H1 (cell line): ENCODE results near the gene SLC24A3. TPM values are rescaled to one million over a fixed set of nuclear protein-coding genes. Genes with fewer than 3 reads are reported as not detected.

Experiments used
- CTCF ChIA-PET: fragments of 300-600 bp; sonication (Branson Sonifier 250); formaldehyde crosslinking; loops from one replicate; lab custom pipeline; 2021; ENCODE audit not compliant: partially characterized antibody; lab: Charles Lee
- POLR2A ChIA-PET: fragments of 300-600 bp; sonication (Branson Sonifier 250); formaldehyde crosslinking; loops from one replicate; lab custom pipeline; 2021; ENCODE audit warnings: inconsistent platforms; ENCODE audit not compliant: partially characterized antibody; lab: Charles Lee
- DNase-seq, 2 experiments: peaks; one replicate each; pipeline versions ENCODE4 v3.0.0 to v3.0.0-alpha.2; 2010 to 2022; ENCODE audit warnings: low spot score in 2 of 2, low read depth in 1 of 2, mixed read lengths in 1 of 2
- FAIRE-seq: peaks from 2 replicates; lab custom pipeline; 2011; peaks lifted over from hg19 to GRCh38; lab: Jason Lieb, UNC
- H2AFZ ChIP-seq: 2 replicates; pipeline ENCODE4 v1.8.1; 2012; ENCODE audit warnings: low read length, inconsistent platforms
- H2AK5ac ChIP-seq: 2 replicates; pipeline ENCODE4 v1.6.1; 2013; ENCODE audit warnings: low read depth, low read length
- H2BK120ac ChIP-seq: replicated peaks from 2 replicates; pipeline ENCODE3; 2013; ENCODE audit warnings: low read depth, low read length, inconsistent platforms
- H2BK12ac ChIP-seq: 2 replicates; pipeline ENCODE4 v1.6.1; 2013; ENCODE audit warnings: low read depth, low read length
- H2BK15ac ChIP-seq: 2 replicates; pipeline ENCODE4 v1.6.1; 2013; ENCODE audit warnings: low read length
- H2BK20ac ChIP-seq: 2 replicates; pipeline ENCODE4 v1.6.1; 2013; ENCODE audit warnings: low read length
- H2BK5ac ChIP-seq: 2 replicates; pipeline ENCODE4 v1.6.1; 2013; ENCODE audit warnings: low read depth, low read length
- H3K14ac ChIP-seq: 2 replicates; pipeline ENCODE4 v1.6.1; 2013; ENCODE audit warnings: inconsistent platforms; ENCODE audit not compliant: insufficient read length
- H3K18ac ChIP-seq: 2 replicates; pipeline ENCODE4 v1.6.1; 2013; ENCODE audit warnings: low read length; ENCODE audit errors: extremely low read depth
- H3K23ac ChIP-seq: 2 replicates; pipeline ENCODE4 v1.6.1; 2013; ENCODE audit warnings: inconsistent platforms; ENCODE audit not compliant: insufficient read length
- H3K23me2 ChIP-seq: 2 replicates; pipeline ENCODE4 v1.6.1; 2013; ENCODE audit warnings: low read depth, low read length
- H3K27ac ChIP-seq: 2 replicates; pipeline ENCODE4 v1.6.1; 2011; ENCODE audit warnings: low read depth, low read length, inconsistent platforms
- H3K27me3 ChIP-seq, 4 experiments: replicated peaks in 1 of 4; 1 replicate in 1 of 4; 2 replicates in 3 of 4; pipeline versions ENCODE4 v1.6.1 to v1.8.1; 2011 to 2013; ENCODE audit warnings: low read length in 3 of 4, mild to moderate bottlenecking in 3 of 4, inconsistent platforms in 2 of 4, mixed read lengths in 2 of 4, moderate library complexity in 1 of 4; ENCODE audit not compliant: control insufficient read depth in 3 of 4, insufficient read depth in 3 of 4; ENCODE audit errors: extremely low read depth in 1 of 4
- H3K36me3 ChIP-seq, 4 experiments: 2 replicates each; pipeline versions ENCODE4 v1.6.1 to v1.8.1; 2011 to 2013; ENCODE audit warnings: mild to moderate bottlenecking in 4 of 4, low read length in 3 of 4, moderate library complexity in 2 of 4, control low read depth in 1 of 4, inconsistent platforms in 1 of 4; ENCODE audit not compliant: insufficient read depth in 4 of 4, control insufficient read depth in 2 of 4
- H3K4ac ChIP-seq: replicated peaks from 2 replicates; pipeline ENCODE3; 2013; ENCODE audit warnings: low read length, low read depth, mixed read lengths, inconsistent platforms; ENCODE audit not compliant: insufficient read length
- H3K4me1 ChIP-seq, 4 experiments: replicated peaks in 1 of 4; 1 replicate in 1 of 4; 2 replicates in 3 of 4; pipeline versions ENCODE4 v1.6.1 to v1.8.1; 2011 to 2013; ENCODE audit warnings: low read length in 3 of 4, inconsistent platforms in 2 of 4, mixed read lengths in 1 of 4; ENCODE audit not compliant: insufficient read depth in 4 of 4, control insufficient read depth in 3 of 4
- H3K4me2 ChIP-seq, 2 experiments: 2 replicates each; pipeline versions ENCODE4 v1.6.1 to v1.8.1; 2011 to 2013; ENCODE audit warnings: low read depth in 2 of 2, low read length in 2 of 2, control low read depth in 1 of 2, inconsistent platforms in 1 of 2, mild to moderate bottlenecking in 1 of 2; ENCODE audit not compliant: insufficient read depth in 1 of 2
- H3K4me3 ChIP-seq, 4 experiments: fragments of 200-600, 300-600 bp in 1 of 4; sonication (generic), shearing (Covaris generic), sonication (Bioruptor Twin) in 1 of 4; 2 replicates each; pipeline versions ENCODE4 v1.5.1 to v1.8.1; 2011 to 2016; ENCODE audit warnings: low read length in 4 of 4, low read depth in 3 of 4, control low read depth in 2 of 4, inconsistent platforms in 2 of 4, mild to moderate bottlenecking in 2 of 4, mixed read lengths in 1 of 4, moderate library complexity in 1 of 4; ENCODE audit not compliant: insufficient read depth in 2 of 4; ENCODE audit errors: extremely low read depth in 1 of 4
- H3K56ac ChIP-seq: replicated peaks from 2 replicates; pipeline ENCODE3; 2013; ENCODE audit warnings: low read depth, mild to moderate bottlenecking, mixed read lengths, low read length, inconsistent platforms; ENCODE audit not compliant: insufficient read length
- H3K79me1 ChIP-seq: 2 replicates; pipeline ENCODE4 v1.6.1; 2013; ENCODE audit warnings: low read depth, low read length, control low read depth
- H3K79me2 ChIP-seq, 2 experiments: 2 replicates each; pipeline versions ENCODE4 v1.6.1 to v1.8.1; 2012 to 2013; ENCODE audit warnings: low read length in 2 of 2, mild to moderate bottlenecking in 2 of 2, inconsistent platforms in 1 of 2; ENCODE audit not compliant: insufficient read depth in 2 of 2, control insufficient read depth in 1 of 2
- H3K9ac ChIP-seq, 4 experiments: replicated peaks in 1 of 4; 1 replicate in 1 of 4; 2 replicates in 3 of 4; pipeline versions ENCODE4 v1.6.1 to v1.8.1; 2011 to 2013; ENCODE audit warnings: low read depth in 3 of 4, low read length in 3 of 4, control low read depth in 2 of 4, mild to moderate bottlenecking in 2 of 4, moderate library complexity in 2 of 4, inconsistent platforms in 1 of 4; ENCODE audit errors: extremely low read depth in 1 of 4
- H3K9me3 ChIP-seq, 2 experiments: 2 replicates each; pipeline versions ENCODE4 v1.6.1 to v1.8.1; 2012 to 2013; ENCODE audit warnings: mild to moderate bottlenecking in 2 of 2, moderate library complexity in 2 of 2, control low read depth in 1 of 2, inconsistent platforms in 1 of 2, low read depth in 1 of 2, low read length in 1 of 2, mixed read lengths in 1 of 2; ENCODE audit not compliant: insufficient read depth in 2 of 2
- H4K20me1 ChIP-seq, 2 experiments: replicated peaks in 1 of 2; 2 replicates each; pipeline versions ENCODE3 to v1.8.1; 2011 to 2013; ENCODE audit warnings: inconsistent platforms in 2 of 2, low read length in 2 of 2, mild to moderate bottlenecking in 1 of 2; ENCODE audit not compliant: insufficient read depth in 2 of 2, control insufficient read depth in 1 of 2
- H4K5ac ChIP-seq: 2 replicates; pipeline ENCODE4 v1.6.1; 2013; ENCODE audit warnings: low read length, low read depth, mixed read lengths, inconsistent platforms; ENCODE audit not compliant: insufficient read length
- H4K8ac ChIP-seq: 2 replicates; pipeline ENCODE4 v1.8.0; 2013; ENCODE audit warnings: mild to moderate bottlenecking, moderate library complexity, low read length, inconsistent platforms; ENCODE audit not compliant: insufficient read depth; ENCODE audit errors: extremely low read depth
- H4K91ac ChIP-seq: replicated peaks from 2 replicates; pipeline ENCODE3; 2013; ENCODE audit warnings: low read length, mixed read lengths, inconsistent platforms; ENCODE audit not compliant: insufficient read length
- EP300 ChIP-seq, 2 experiments: IDR thresholded peaks; 1 replicate in 1 of 2; 2 replicates in 1 of 2; pipeline ENCODE4 v1.6.1; 2011 to 2012; ENCODE audit warnings: low read depth in 2 of 2, low read length in 2 of 2, mild to moderate bottlenecking in 2 of 2, borderline replicate concordance in 1 of 2, inconsistent platforms in 1 of 2, moderate library complexity in 1 of 2
- HDAC2 ChIP-seq, 2 experiments: fragments of 300-600 bp in 1 of 2; sonication (generic) in 1 of 2; IDR thresholded peaks; 2 replicates each; pipeline ENCODE4 v1.6.1; 2011 to 2012; ENCODE audit warnings: low read depth in 2 of 2, low read length in 2 of 2, mild to moderate bottlenecking in 2 of 2, moderate library complexity in 2 of 2, borderline replicate concordance in 1 of 2, inconsistent platforms in 1 of 2
- KDM4A ChIP-seq: IDR thresholded peaks from one replicate; pipeline ENCODE4 v1.7.1; 2012; ENCODE audit warnings: low read depth, mild to moderate bottlenecking, moderate library complexity, low read length, inconsistent platforms; ENCODE audit not compliant: severe bottlenecking
- PHF8 ChIP-seq: fragments of 200-600 bp; sonication (generic); conservative IDR thresholded peaks from 2 replicates; pipeline ENCODE4 v1.7.1; 2012; ENCODE audit warnings: low read depth, mild to moderate bottlenecking, inconsistent platforms, low read length, moderate library complexity
- RAD21 ChIP-seq, 2 experiments: IDR thresholded peaks in 1 of 2; conservative IDR thresholded peaks in 1 of 2; 2 replicates each; pipeline ENCODE4 v1.6.1; 2011; ENCODE audit warnings: low read depth in 2 of 2, low read length in 2 of 2, improper control_type of control experiment in 1 of 2, inconsistent platforms in 1 of 2, mild to moderate bottlenecking in 1 of 2, moderate library complexity in 1 of 2
- RBBP5 ChIP-seq: IDR thresholded peaks from 2 replicates; pipeline ENCODE4 v1.7.1; 2012; ENCODE audit warnings: low read depth, mild to moderate bottlenecking, inconsistent platforms, low read length, moderate library complexity, borderline replicate concordance
- SIX5 ChIP-seq: IDR thresholded peaks from 2 replicates; pipeline ENCODE4 v1.6.1; 2011; ENCODE audit warnings: mild to moderate bottlenecking, low read depth, low read length
- SP1 ChIP-seq: IDR thresholded peaks from 2 replicates; pipeline ENCODE4 v1.6.1; 2011; ENCODE audit warnings: low read depth, low read length
- TAF7 ChIP-seq: optimal IDR thresholded peaks from 2 replicates; pipeline ENCODE3; 2011; ENCODE audit warnings: low read depth, mild to moderate bottlenecking, inconsistent platforms, low read length, moderate library complexity, borderline replicate concordance
- TEAD4 ChIP-seq: IDR thresholded peaks from 2 replicates; pipeline ENCODE4 v1.6.1; 2012; ENCODE audit warnings: low read depth, low read length, inconsistent platforms, mixed read lengths
- WGBS, 2 experiments: shearing (Covaris generic) in 1 of 2; methylation state at CpG; one replicate each; pipeline versions ENCODE4 v1.1.6 to v1.1.7; 2013 to 2015; ENCODE audit warnings: low lambda C conversion rate in 2 of 2, mixed read lengths in 2 of 2, inconsistent platforms in 1 of 2, low coverage in 1 of 2, missing lambda C conversion rate in 1 of 2; ENCODE audit not compliant: insufficient replicate concordance in 2 of 2, insufficient coverage in 1 of 2, insufficient read length in 1 of 2; ENCODE audit errors: extremely low coverage in 1 of 2, missing lambda C conversion rate in 1 of 2; 5-methylcytosine and 5-hydroxymethylcytosine counted together
- polyA plus RNA-seq, 7 experiments: library from polyadenylated mRNA; depleted of rRNA in 3 of 7; stranded (reverse) in 5 of 7; unstranded in 2 of 7; fragments of >200 nt in 5 of 7; fragments of 200-250 nt in 2 of 7; gene quantifications; 1 replicate in 5 of 7; 2 replicates in 1 of 7; 4 replicates in 1 of 7; pipeline versions ENCODE4 v1.2.1 to v1.2.3, GENCODE V29; 2011 to 2013; ENCODE audit warnings: missing spikeins in 2 of 7, mixed read lengths in 2 of 7
- total RNA-seq: library from RNA; stranded (reverse); fragmentation: NEBNext Ultra II Directional; extraction: Animal tissue kit (Norgen Biotek cat#: 25700); gene quantifications from 2 replicates; pipeline ENCODE4 v1.2.1, GENCODE V29; 2021

SLC24A3 gene
- total and polyA plus RNA-seq, 2 of the 8 experiments (the other 6 are each of a cell fraction or from before 2014, with no cell fraction given) = 4.5 to 6.3 TPM

- Histone ChIP-seq H3K4me2 (peak overlapping the region; percentile 78 to 83), H2AFZ (no peak overlapping the region), H2AK5ac (no peak overlapping the region), H3K18ac (peak overlapping the region; percentile 89), H2BK5ac (0 out of 2 replicates have a peak overlapping the region, but pooled peaks have one; percentile 42), H3K23ac (no peak overlapping the region), H2BK12ac (peak overlapping the region; percentile 68; the same call in 1 of the 2 replicates), H3K23me2 (peaks cover 8% of the 10 kb centered on the region), H2BK20ac (peak overlapping the region; percentile 80; the same call in 1 of the 2 replicates), H3K27me3 (peaks cover 0 to 27% (median 20%) of the 10 kb centered on the region in 4 experiments; a peak in 6 of 7 replicates), H3K56ac (no peak overlapping the region), H3K79me2 (peaks cover 0 to 5% of the 10 kb centered on the region in 2 experiments; a peak in 2 of 4 replicates), H3K4me1 (peaks cover 12 to 28% (median 17%) of the 10 kb centered on the region in 4 experiments), H4K5ac (no peak overlapping the region), H3K27ac (no peak overlapping the region), H4K91ac (peak overlapping the region; percentile 22), H2BK15ac (peak overlapping the region; percentile 72; the same call in 1 of the 2 replicates), H3K4me3 (peak overlapping the region; percentile 42 to 70 (median 49)), H3K4ac (no peak overlapping the region), H4K20me1 (no peaks in the 10 kb centered on the region), H2BK120ac (no peak overlapping the region), H3K79me1 (no peaks in the 10 kb centered on the region), H4K8ac (peak overlapping the region; percentile 87), H3K9ac (no peak overlapping the region; a peak in 2 of 7 replicates), H3K36me3 (no peaks in the 10 kb centered on the region), H3K9me3 (no peaks in the 10 kb centered on the region), H3K14ac (no peak overlapping the region)
- FAIRE-seq = no peak
- ChIA-PET POLR2A (no interaction called here), CTCF (interaction anchor here (0.6 to 2.3 kb wide), 5 partner anchors 23 to 450 kb away, joined by 3 to 7 read pairs (median 5); no protein-coding TSS in a partner anchor)
- peak in 1 of 2 experiments; percentile 76 for DNase-seq
- 4% methylated on average over 46 of the region's 66 CpGs; no CpG with 5 or more reads in 1 of the 2 experiments for WGBS, 2 experiments
- TF ChIP-seq RAD21 (IDR thresholded peaks at IDR 0.05 in 1 of 2, conservative IDR thresholded peaks at IDR 0.05 in 1 of 2; ENCODE audit: low read depth in 2 of 2, low read length in 2 of 2) (peak in 1 of 2 experiments; percentile 23; a peak in 1 of 4 replicates), HDAC2 (IDR thresholded peaks at IDR 0.05; ENCODE audit: borderline replicate concordance in 1 of 2, low read depth in 2 of 2, low read length in 2 of 2) (no peak), EP300 (IDR thresholded peaks at IDR 0.05; ENCODE audit: borderline replicate concordance in 1 of 2, low read depth in 2 of 2, low read length in 2 of 2) (no peak), KDM4A (peak; percentile 70), TAF7 (no peak), SP1 (no peak), TEAD4 (no peak), SIX5 (no peak), RBBP5 (0 out of 2 replicates have a peak, but pooled peaks have one; percentile 46), PHF8 (peak; percentile 34; the same call in 1 of the 2 replicates)
These were observed 577 bp upstream of the SLC24A3 start for GRCh38 chr20:19211661-19212468.
